H9 (cell line): Measurements from ENCODE around the gene RBFOX1. TPM values are rescaled to one million over a fixed set of nuclear protein-coding genes. Genes with fewer than 3 reads are reported as not detected.

ENCODE experiments used
- DNase-seq: peaks from one replicate; pipeline ENCODE4 v3.0.0-alpha.2; 2017
- H2AFZ ChIP-seq: one replicate; pipeline ENCODE4 v1.6.1; 2013; ENCODE audit warnings: mild to moderate bottlenecking, low read length, control low read depth, moderate library complexity
- H2AK5ac ChIP-seq: 2 replicates; pipeline ENCODE4 v1.6.1; 2013; ENCODE audit warnings: low read length, control low read depth, mixed read lengths; ENCODE audit not compliant: insufficient read length
- H2BK120ac ChIP-seq: one replicate; pipeline ENCODE4 v1.6.1; 2013; ENCODE audit warnings: low read depth, mild to moderate bottlenecking, low read length, control low read depth, inconsistent platforms; ENCODE audit not compliant: poor library complexity, severe bottlenecking
- H2BK12ac ChIP-seq: 2 replicates; pipeline ENCODE4 v1.6.1; 2013; ENCODE audit warnings: low read length, control low read depth, mixed read lengths, low read depth; ENCODE audit not compliant: insufficient read length
- H2BK15ac ChIP-seq: 2 replicates; pipeline ENCODE4 v1.6.1; 2013; ENCODE audit warnings: low read depth, low read length, control low read depth
- H2BK20ac ChIP-seq: one replicate; pipeline ENCODE4 v1.6.1; 2013; ENCODE audit warnings: low read depth, mild to moderate bottlenecking, low read length, control low read depth, inconsistent platforms; ENCODE audit not compliant: poor library complexity, severe bottlenecking
- H2BK5ac ChIP-seq: 2 replicates; pipeline ENCODE4 v1.6.1; 2013; ENCODE audit warnings: low read length, control low read depth, mixed read lengths; ENCODE audit not compliant: insufficient read length
- H3K14ac ChIP-seq: 2 replicates; pipeline ENCODE4 v1.6.1; 2013; ENCODE audit warnings: low read length, control low read depth; ENCODE audit not compliant: insufficient read depth
- H3K18ac ChIP-seq: 2 replicates; pipeline ENCODE4 v1.6.1; 2013; ENCODE audit warnings: low read depth, mild to moderate bottlenecking, mixed read lengths, low read length, control low read depth; ENCODE audit not compliant: insufficient read length
- H3K23ac ChIP-seq: 2 replicates; pipeline ENCODE4 v1.6.1; 2013; ENCODE audit warnings: low read length, control low read depth, mixed read lengths, low read depth; ENCODE audit not compliant: insufficient read length
- H3K23me2 ChIP-seq: 2 replicates; pipeline ENCODE4 v1.6.1; 2013; ENCODE audit warnings: low read depth, mild to moderate bottlenecking, mixed read lengths, low read length, control low read depth; ENCODE audit not compliant: insufficient read length, poor library complexity, severe bottlenecking
- H3K27ac ChIP-seq: 2 replicates; pipeline ENCODE4 v1.5.1; 2013; ENCODE audit warnings: low read length, control low read depth, mixed read lengths, low read depth; ENCODE audit not compliant: insufficient read length
- H3K27me3 ChIP-seq: 2 replicates; pipeline ENCODE4 v1.6.1; 2013; ENCODE audit warnings: low read length, control low read depth, inconsistent platforms; ENCODE audit not compliant: insufficient read depth
- H3K4ac ChIP-seq: 2 replicates; pipeline ENCODE4 v1.6.1; 2013; ENCODE audit warnings: low read depth, mild to moderate bottlenecking, control low read depth, inconsistent platforms, low read length, moderate library complexity
- H3K4me1 ChIP-seq: 2 replicates; pipeline ENCODE4 v1.6.1; 2013; ENCODE audit warnings: low read length, control low read depth, inconsistent platforms; ENCODE audit not compliant: insufficient read depth
- H3K4me2 ChIP-seq: 2 replicates; pipeline ENCODE4 v1.6.1; 2013; ENCODE audit warnings: low read length, control low read depth, mixed read lengths; ENCODE audit not compliant: insufficient read length, insufficient read depth
- H3K56ac ChIP-seq: 2 replicates; pipeline ENCODE4 v1.6.1; 2013; ENCODE audit warnings: low read depth, mild to moderate bottlenecking, mixed read lengths, low read length, control low read depth; ENCODE audit not compliant: insufficient read length
- H3K79me1 ChIP-seq: 2 replicates; pipeline ENCODE4 v1.6.1; 2013; ENCODE audit warnings: low read depth, mild to moderate bottlenecking, moderate library complexity, low read length, control low read depth, inconsistent platforms; ENCODE audit not compliant: insufficient read depth, poor library complexity, severe bottlenecking
- H3K79me2 ChIP-seq: 2 replicates; pipeline ENCODE4 v1.6.1; 2013; ENCODE audit warnings: low read length, control low read depth, inconsistent platforms; ENCODE audit not compliant: insufficient read depth
- H3K9ac ChIP-seq: 2 replicates; pipeline ENCODE4 v1.6.1; 2013; ENCODE audit warnings: low read length, control low read depth, mixed read lengths; ENCODE audit not compliant: insufficient read length; ENCODE audit errors: extremely low read depth
- H3K9me3 ChIP-seq: one replicate; pipeline ENCODE4 v1.6.1; 2013; ENCODE audit warnings: low read depth, low read length, inconsistent platforms; ENCODE audit not compliant: control insufficient read depth
- H3T11ph ChIP-seq: one replicate; pipeline ENCODE4 v1.6.1; 2013; ENCODE audit warnings: mild to moderate bottlenecking, low read length, control low read depth, inconsistent platforms
- H4K20me1 ChIP-seq: one replicate; pipeline ENCODE4 v1.6.1; 2013; ENCODE audit not compliant: control insufficient read depth, insufficient read length, insufficient read depth
- H4K5ac ChIP-seq: 2 replicates; pipeline ENCODE4 v1.6.1; 2013; ENCODE audit warnings: low read depth, mild to moderate bottlenecking, mixed read lengths, low read length, control low read depth; ENCODE audit not compliant: insufficient read length
- H4K8ac ChIP-seq: replicated peaks from 2 replicates; pipeline ENCODE4 v1.6.1; 2013; ENCODE audit warnings: low read length, control low read depth, mixed read lengths, low read depth; ENCODE audit not compliant: insufficient read length
- H4K91ac ChIP-seq: 2 replicates; pipeline ENCODE4 v1.6.1; 2013; ENCODE audit warnings: low read depth, mild to moderate bottlenecking, moderate library complexity, mixed read lengths, low read length, control low read depth; ENCODE audit not compliant: insufficient read length
- H3K27ac Mint-ChIP-seq, 3 experiments: 2 replicates in 2 of 3; 3 replicates in 1 of 3; pipeline ENCODE4 v1.8.0; 2020 to 2021; ENCODE audit warnings: mixed read lengths in 3 of 3, mild to moderate bottlenecking in 1 of 3, moderate library complexity in 1 of 3
- H3K27me3 Mint-ChIP-seq: 2 replicates; pipeline ENCODE4 v1.8.0; 2021; ENCODE audit warnings: low read depth, mild to moderate bottlenecking, moderate library complexity, mixed read lengths
- H3K36me3 Mint-ChIP-seq, 3 experiments: 2 replicates in 2 of 3; 3 replicates in 1 of 3; pipeline ENCODE4 v1.8.0; 2020 to 2021; ENCODE audit warnings: low read depth in 3 of 3, mixed read lengths in 3 of 3; ENCODE audit not compliant: insufficient read depth in 1 of 3
- H3K4me1 Mint-ChIP-seq, 2 experiments: 2 replicates each; pipeline ENCODE4 v1.8.0; 2020; ENCODE audit warnings: mixed read lengths in 2 of 2
- H3K4me3 Mint-ChIP-seq, 2 experiments: 2 replicates in 1 of 2; 3 replicates in 1 of 2; pipeline ENCODE4 v1.8.0; 2020 to 2021; ENCODE audit warnings: mild to moderate bottlenecking in 2 of 2, mixed read lengths in 2 of 2, moderate library complexity in 1 of 2
- H3K9me3 Mint-ChIP-seq, 2 experiments: 2 replicates in 1 of 2; 3 replicates in 1 of 2; pipeline ENCODE4 v1.8.0; 2020; ENCODE audit warnings: mild to moderate bottlenecking in 2 of 2, mixed read lengths in 2 of 2, moderate library complexity in 1 of 2
- WGBS: extraction: QIAGEN DNeasy Blood & Tissue Kit; methylation state at CpG from one replicate; pipeline ENCODE4 v1.1.7; 2013; ENCODE audit warnings: missing lambda C conversion rate, low lambda C conversion rate, mixed read lengths; ENCODE audit not compliant: insufficient read length; ENCODE audit errors: extremely low coverage; 5-methylcytosine and 5-hydroxymethylcytosine counted together
- total RNA-seq: library from RNA; stranded (reverse); gene quantifications from 2 replicates; pipeline ENCODE4 v1.2.1, GENCODE V29; 2021
- TF ChIP-seq, protein P1 (sequence below): fragments of 200-600 bp; sonication (generic); conservative IDR thresholded peaks from 3 replicates; pipeline ENCODE4 v1.8.0; 2021; ENCODE audit warnings: antibody characterized with exemption, mild to moderate bottlenecking

RBFOX1 gene
- total RNA-seq, 1 experiment from 2014 or later, result 2.0 TPM

GRCh38 chr16:7597677-7598076, 265.0 kb downstream of the RBFOX1 start:
- Histone ChIP-seq H3T11ph (no peak overlapping the region), H3K14ac (no peak overlapping the region), H3K4me2 (no peak overlapping the region), H4K91ac (no peak overlapping the region), H2BK12ac (no peak overlapping the region), H3K4ac (no peak overlapping the region), H3K4me1 (0 out of 2 replicates have a peak, but pooled peaks cover 2% of the 10 kb centered on the region), H4K5ac (no peak overlapping the region), H2BK15ac (no peak overlapping the region), H3K23me2 (no peaks in the 10 kb centered on the region), H4K8ac (no peak overlapping the region), H2BK5ac (no peak overlapping the region), H2AFZ (no peak overlapping the region), H2BK120ac (no peak overlapping the region), H3K9ac (no peak overlapping the region), H2BK20ac (no peak overlapping the region), H3K27me3 (no peaks in the 10 kb centered on the region), H3K79me1 (no peaks in the 10 kb centered on the region), H3K9me3 (no peaks in the 10 kb centered on the region), H3K56ac (no peak overlapping the region), H3K23ac (no peak overlapping the region), H3K18ac (no peak overlapping the region), H2AK5ac (no peak overlapping the region), H3K27ac (no peak overlapping the region), H3K79me2 (no peaks in the 10 kb centered on the region), H4K20me1 (no peaks in the 10 kb centered on the region)
- no CpG with 5 or more reads among the region's 3 CpGs for WGBS
- no peak overlapping the region for H3K27ac Mint-ChIP-seq
- no peak overlapping the region for H3K4me3 Mint-ChIP-seq
- H3K36me3 Mint-ChIP-seq, result no peaks in the 10 kb centered on the region
- TF ChIP-seq, protein P1, sequence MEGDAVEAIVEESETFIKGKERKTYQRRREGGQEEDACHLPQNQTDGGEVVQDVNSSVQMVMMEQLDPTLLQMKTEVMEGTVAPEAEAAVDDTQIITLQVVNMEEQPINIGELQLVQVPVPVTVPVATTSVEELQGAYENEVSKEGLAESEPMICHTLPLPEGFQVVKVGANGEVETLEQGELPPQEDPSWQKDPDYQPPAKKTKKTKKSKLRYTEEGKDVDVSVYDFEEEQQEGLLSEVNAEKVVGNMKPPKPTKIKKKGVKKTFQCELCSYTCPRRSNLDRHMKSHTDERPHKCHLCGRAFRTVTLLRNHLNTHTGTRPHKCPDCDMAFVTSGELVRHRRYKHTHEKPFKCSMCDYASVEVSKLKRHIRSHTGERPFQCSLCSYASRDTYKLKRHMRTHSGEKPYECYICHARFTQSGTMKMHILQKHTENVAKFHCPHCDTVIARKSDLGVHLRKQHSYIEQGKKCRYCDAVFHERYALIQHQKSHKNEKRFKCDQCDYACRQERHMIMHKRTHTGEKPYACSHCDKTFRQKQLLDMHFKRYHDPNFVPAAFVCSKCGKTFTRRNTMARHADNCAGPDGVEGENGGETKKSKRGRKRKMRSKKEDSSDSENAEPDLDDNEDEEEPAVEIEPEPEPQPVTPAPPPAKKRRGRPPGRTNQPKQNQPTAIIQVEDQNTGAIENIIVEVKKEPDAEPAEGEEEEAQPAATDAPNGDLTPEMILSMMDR, result no peak
- DNase-seq, result no peak
- H3K4me1 Mint-ChIP-seq, result peaks cover 14 to 17% of the 10 kb centered on the region in 2 experiments
- no peaks in the 10 kb centered on the region for H3K27me3 Mint-ChIP-seq
- H3K9me3 Mint-ChIP-seq, result no peaks in the 10 kb centered on the region; a peak in 1 of 5 replicates
